K562 (cell line): ENCODE data around the gene FKBP2. TPM values are rescaled to one million over a fixed set of nuclear protein-coding genes. Genes with fewer than 3 reads are reported as not detected.
A peak's percentile ranks its signal among the peaks of the same experiment; 100 is the strongest.

Experiments
- ATF7 ChIP-seq: fragments of 450-650 bp; IDR thresholded peaks from 2 replicates; pipeline ENCODE4 v1.7.1; 2014; ENCODE audit warnings: mild to moderate bottlenecking, moderate library complexity
- CHD7 ChIP-seq: fragments of 200-600 bp; sonication (generic); IDR thresholded peaks from one replicate; pipeline ENCODE4 v1.6.1; 2012; ENCODE audit warnings: mild to moderate bottlenecking, low read depth, low read length, inconsistent platforms
- ELF2 ChIP-seq: fragments of 250-450 bp; sonication (Bioruptor Pico); IDR thresholded peaks from 2 replicates; pipeline ENCODE4 v1.5.0; 2021; ENCODE audit warnings: mild to moderate bottlenecking
- ESRRA ChIP-seq: fragments of 450-650 bp; IDR thresholded peaks from 2 replicates; pipeline ENCODE4 v1.6.1; 2014; ENCODE audit warnings: low read depth, mild to moderate bottlenecking, moderate library complexity, borderline replicate concordance
- FOXM1 ChIP-seq, 2 experiments: fragments of 450-650 bp in 1 of 2; sonication (generic) in 1 of 2; formaldehyde crosslinking in 1 of 2; IDR thresholded peaks; 2 replicates each; pipeline versions ENCODE4 v1.6.1 to v1.9.0; 2017 to 2022; ENCODE audit warnings: low read depth in 2 of 2, mild to moderate bottlenecking in 2 of 2, missing genetic modification reagents in 1 of 2, moderate library complexity in 1 of 2
- GTF2A2 ChIP-seq: IDR thresholded peaks from 2 replicates; pipeline ENCODE4 v1.6.1; 2016; ENCODE audit warnings: mild to moderate bottlenecking, missing genetic modification characterization, missing compliant biosample characterization
- HIVEP1 ChIP-seq: fragments of 250-450 bp; sonication (Bioruptor Pico); IDR thresholded peaks from 2 replicates; pipeline ENCODE4 v1.4.0; 2020; ENCODE audit warnings: mild to moderate bottlenecking
- KDM5B ChIP-seq: fragments of 200-600 bp; sonication (generic); IDR thresholded peaks from 2 replicates; pipeline ENCODE4 v1.6.1; 2012; ENCODE audit warnings: low read depth, mild to moderate bottlenecking, moderate library complexity, low read length, control low read depth, inconsistent platforms; ENCODE audit not compliant: insufficient replicate concordance
- MCM2 ChIP-seq: fragments of 450-650 bp; IDR thresholded peaks from 2 replicates; pipeline ENCODE4 v1.6.1; 2017; ENCODE audit warnings: low read depth, mild to moderate bottlenecking
- MITF ChIP-seq: IDR thresholded peaks from 2 replicates; pipeline ENCODE4 v1.6.1; 2014; ENCODE audit warnings: antibody characterized with exemption
- U2AF2 ChIP-seq: fragments of 200-400 bp; formaldehyde crosslinking; optimal IDR thresholded peaks from 2 replicates; pipeline ENCODE3; 2017; ENCODE audit warnings: low read depth, mild to moderate bottlenecking, low read length
- ZBTB1 ChIP-seq: sonication (generic); formaldehyde crosslinking; IDR thresholded peaks from 2 replicates; pipeline ENCODE4 v1.8.1; 2023; ENCODE audit warnings: missing genetic modification reagents, low read depth, mild to moderate bottlenecking, borderline replicate concordance
- ZNF224 ChIP-seq: sonication (generic); formaldehyde crosslinking; IDR thresholded peaks from 2 replicates; pipeline ENCODE4 v1.8.0; 2022; ENCODE audit warnings: mild to moderate bottlenecking, missing genetic modification reagents
- polyA plus RNA-seq, 8 experiments: library from polyadenylated mRNA; depleted of rRNA in 4 of 8; stranded (reverse) in 5 of 8; unstranded in 3 of 8; fragments of >200 nt; fragmentation: Nextera tagmentation in 2 of 8; fragmentation: Illumina TruSeq in 1 of 8; extraction: Ambion mirVana in 2 of 8; extraction: Trizol in 1 of 8; gene quantifications; 2 replicates each; pipeline versions ENCODE4 v1.2.1 to v1.2.3, GENCODE V29; 2011 to 2014; ENCODE audit warnings: inconsistent platforms in 1 of 8, missing spikeins in 1 of 8
- total RNA-seq, 7 experiments: library from RNA; depleted of rRNA in 6 of 7; stranded (reverse); fragments of >200 nt in 6 of 7; fragmentation: Illumina TruSeq in 2 of 7; extraction: Trizol in 2 of 7; gene quantifications; 2 replicates each; pipeline versions ENCODE4 v1.2.1 to v1.2.3, GENCODE V29; 2011 to 2021; ENCODE audit warnings: low replicate concordance in 1 of 7

Gene FKBP2
- total and polyA plus RNA-seq, 9 of the 15 experiments (the other 6 are each of a cell fraction or from before 2014, with no cell fraction given), result 3.5 to 151 (median 58.1) TPM

- no peak for TF ChIP-seq MITF
- TF ChIP-seq FOXM1 (IDR thresholded peaks at IDR 0.05; ENCODE audit: low read depth), result no peak
- peak; percentile 71; the same call in 1 of the 2 replicates for TF ChIP-seq FOXM1 (CRISPR knock-in tag; IDR thresholded peaks at IDR 0.05; ENCODE audit: low read depth)
- no peak for TF ChIP-seq ZBTB1 (CRISPR knock-in tag)
- no peak for TF ChIP-seq ATF7
- TF ChIP-seq HIVEP1, result no peak
- TF ChIP-seq ELF2, result no peak
- no peak for TF ChIP-seq ZNF224 (CRISPR knock-in tag)
- no peak for TF ChIP-seq GTF2A2 (tag)
- no peak for TF ChIP-seq CHD7
- TF ChIP-seq ESRRA, result no peak
- peak; percentile 76 for TF ChIP-seq KDM5B
- TF ChIP-seq MCM2, result no peak
- no peak for TF ChIP-seq U2AF2
These were observed 10.3 kb downstream of the FKBP2 start, which contains the start of gene PLCB3 (continued) for GRCh38 chr11:64251016-64251752.
